Activated B cell treated with CpG ODN at 0.5 μM for 24 hours (primary cell): ENCODE measurements around the gene FAM114A1. TPM values are rescaled to one million over a fixed set of nuclear protein-coding genes. Genes with fewer than 3 reads are reported as not detected.

Experiments
- ATAC-seq: fragments of 200-7000 bp; cut with Tn5 transposase; one replicate; pipeline ENCODE4 v1.10.0; 2021; ENCODE audit warnings: low read depth, mild to moderate bottlenecking, moderate library complexity
- CTCF ChIA-PET: fragments of 350-600 bp; sonication (Branson Sonifier 250); formaldehyde crosslinking; loops from one replicate; lab custom pipeline; 2021; ENCODE audit warnings: antibody characterized with exemption; lab: Charles Lee
- POLR2A ChIA-PET: fragments of 350-600 bp; sonication (Branson Sonifier 250); formaldehyde crosslinking; loops from one replicate; lab custom pipeline; 2021; ENCODE audit warnings: antibody characterized with exemption; lab: Charles Lee
- DNase-seq: peaks from one replicate; pipeline ENCODE4 v3.0.0; 2022
- H3K27ac Mint-ChIP-seq: one replicate; pipeline ENCODE4 v1.8.0; 2020; ENCODE audit warnings: mixed read lengths
- H3K27me3 Mint-ChIP-seq: one replicate; pipeline ENCODE4 v1.8.0; 2021; ENCODE audit warnings: mixed read lengths
- H3K36me3 Mint-ChIP-seq: one replicate; pipeline ENCODE4 v1.8.0; 2021; ENCODE audit warnings: low read depth, mixed read lengths
- H3K4me1 Mint-ChIP-seq: one replicate; pipeline ENCODE4 v1.8.0; 2021; ENCODE audit warnings: mixed read lengths
- H3K4me3 Mint-ChIP-seq: one replicate; pipeline ENCODE4 v1.8.0; 2020; ENCODE audit warnings: mild to moderate bottlenecking, mixed read lengths
- H3K9me3 Mint-ChIP-seq: one replicate; pipeline ENCODE4 v1.8.0; 2020; ENCODE audit warnings: mixed read lengths
- CTCF ChIP-seq: fragments of 200-600 bp; IDR thresholded peaks from one replicate; pipeline ENCODE4 v1.8.0; 2022; ENCODE audit warnings: antibody characterized with exemption, mild to moderate bottlenecking
- intact Hi-C: fragments of 100-400 bp; cut with micrococcal nuclease; formaldehyde crosslinking; loops from one replicate; pipeline ENCODE4 v1.15.1; 2024
- total RNA-seq: library from RNA; stranded (reverse); gene quantifications from 2 replicates; pipeline ENCODE4 v1.2.3, GENCODE V29; 2022

Gene FAM114A1
- total RNA-seq, 1 donor from 2014 or later: 3.3 TPM

DNA sequence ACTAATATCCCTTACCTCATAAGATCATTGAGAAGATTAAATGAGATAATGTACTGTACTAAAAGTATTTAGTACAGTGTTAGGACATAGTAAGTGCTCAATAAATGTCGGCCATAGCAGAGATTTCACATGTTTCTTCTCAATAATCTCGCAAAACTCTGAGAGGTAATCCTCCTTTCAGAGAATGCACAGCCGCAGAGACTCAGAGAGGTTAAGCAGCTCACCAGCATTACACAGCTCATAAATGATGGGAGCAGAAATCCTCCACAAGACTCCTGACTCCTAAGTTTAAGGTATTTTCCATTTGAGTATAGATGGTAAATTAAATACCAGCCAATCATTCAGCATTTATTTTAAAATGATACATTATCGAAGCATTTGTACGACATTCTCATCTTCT, 34.6 kb downstream of the FAM114A1 start:
- POLR2A ChIA-PET: interaction anchor here (0.6 to 1.1 kb wide), 4 partner anchors 130 to 233 kb away, joined by 3 to 10 read pairs (median 4); partner anchors contain the start of gene TMEM156
- no peak for ATAC-seq
- no peaks in the 10 kb centered on the region for H3K9me3 Mint-ChIP-seq
- H3K27ac Mint-ChIP-seq: no peak overlapping the region
- no peak overlapping the region for H3K4me3 Mint-ChIP-seq
- H3K36me3 Mint-ChIP-seq: no peaks in the 10 kb centered on the region
- no peak for DNase-seq
- intact Hi-C loops: loop anchor here (1.0 to 10.0 kb wide), 9 partner anchors 143 to 1073 kb away; partner anchors contain the start of genes PDS5A and WDR19
- TF ChIP-seq CTCF: no peak
- H3K4me1 Mint-ChIP-seq: peaks cover 2% of the 10 kb centered on the region
- H3K27me3 Mint-ChIP-seq: no peaks in the 10 kb centered on the region
- CTCF ChIA-PET: interaction anchor here (0.8 to 7.9 kb wide), 29 partner anchors 9 to 722 kb away, joined by 3 to 147 read pairs (median 5); partner anchors contain the start of genes TLR10, TLR6 and WDR19

- ChIA-PET POLR2A (interaction anchor here (0.6 to 1.1 kb wide), 4 partner anchors 142 to 233 kb away, joined by 3 to 5 read pairs (median 4); no protein-coding TSS in a partner anchor), CTCF (interaction anchor here (0.6 to 7.9 kb wide), 37 partner anchors 9 to 723 kb away, joined by 3 to 147 read pairs (median 4); partner anchors contain the start of genes TLR10, TLR6 and WDR19)
- Mint-ChIP-seq H3K36me3 (no peaks in the 10 kb centered on the region), H3K4me3 (no peak overlapping the region), H3K9me3 (no peaks in the 10 kb centered on the region), H3K4me1 (peaks cover 2% of the 10 kb centered on the region), H3K27ac (no peak overlapping the region), H3K27me3 (no peaks in the 10 kb centered on the region)
- no peak for DNase-seq
- intact Hi-C loops: loop anchor here (1.0 to 10.0 kb wide), 9 partner anchors 143 to 1072 kb away; partner anchors contain the start of genes PDS5A and WDR19
- peak; percentile 71 for ATAC-seq
- peak; percentile 45 for TF ChIP-seq CTCF
Measured at GRCh38 chr4:38902695-38903094, 35.1 kb downstream of the FAM114A1 start.

DNA sequence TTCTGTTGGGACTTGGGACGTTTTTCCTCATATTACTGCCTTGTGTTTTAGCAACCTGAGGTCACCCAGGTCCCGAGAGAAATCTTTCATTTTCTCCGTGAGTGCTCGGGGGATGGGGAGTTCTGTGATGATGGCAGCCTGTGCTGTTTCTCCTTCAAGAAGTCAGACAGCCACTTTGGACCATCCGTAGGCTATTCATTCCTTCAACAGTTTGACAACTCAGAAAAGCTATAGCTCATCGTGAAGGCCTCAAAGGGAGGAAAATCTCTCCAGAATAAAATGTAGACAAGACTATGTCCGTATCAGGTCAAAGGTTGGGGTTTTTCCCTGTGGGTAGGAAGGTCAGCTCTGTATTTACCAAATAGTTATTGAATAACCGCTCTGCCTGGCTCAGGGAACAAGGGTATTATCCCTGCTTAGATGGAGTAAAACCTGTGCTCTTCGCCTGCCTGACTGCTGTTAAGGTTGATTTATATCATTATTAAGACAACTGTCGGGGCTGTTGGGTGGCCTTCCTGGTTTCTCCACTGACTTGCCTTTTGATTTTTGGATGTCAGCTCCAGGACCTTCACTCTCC, 36.6 kb downstream of the FAM114A1 start:
- Mint-ChIP-seq H3K27me3 (no peaks in the 10 kb centered on the region), H3K9me3 (no peaks in the 10 kb centered on the region), H3K27ac (no peak overlapping the region), H3K4me3 (no peak overlapping the region), H3K36me3 (no peaks in the 10 kb centered on the region), H3K4me1 (peaks cover 2% of the 10 kb centered on the region)
- POLR2A ChIA-PET: interaction anchor here (0.8 kb wide), 1 partner anchor 229 kb away, joined by 7 read pairs; no protein-coding TSS in a partner anchor
- DNase-seq (no peak), ATAC-seq (no peak)
- intact Hi-C loops: loop anchor here (5.0 to 10.0 kb wide), 5 partner anchors 178 to 1071 kb away; partner anchors contain the start of gene PDS5A
- CTCF ChIA-PET: interaction anchor here (0.6 to 7.9 kb wide), 4 partner anchors 145 to 265 kb away, joined by 3 to 147 read pairs (median 44); no protein-coding TSS in a partner anchor
- TF ChIP-seq CTCF: no peak

GRCh38 chr4:38904682-38905081, 37.1 kb downstream of the FAM114A1 start:
- DNase-seq (no peak), ATAC-seq (no peak)
- TF ChIP-seq CTCF: no peak
- Mint-ChIP-seq H3K27ac (no peak overlapping the region), H3K4me1 (peaks cover 2% of the 10 kb centered on the region), H3K27me3 (no peaks in the 10 kb centered on the region), H3K36me3 (no peaks in the 10 kb centered on the region), H3K9me3 (no peaks in the 10 kb centered on the region), H3K4me3 (no peak overlapping the region)
- ChIA-PET POLR2A (interaction anchor here (0.8 kb wide), 1 partner anchor 229 kb away, joined by 7 read pairs; no protein-coding TSS in a partner anchor), CTCF (interaction anchor here (0.6 to 7.9 kb wide), 3 partner anchors 145 to 229 kb away, joined by 3 to 147 read pairs (median 85); no protein-coding TSS in a partner anchor)
- intact Hi-C loops: loop anchor here (5.0 to 10.0 kb wide), 5 partner anchors 178 to 1070 kb away; partner anchors contain the start of gene PDS5A
